Osteoblast (primary cell): ENCODE data around the gene SLC25A39. TPM values are rescaled to one million over a fixed set of nuclear protein-coding genes. Genes with fewer than 3 reads are reported as not detected.
"Not testable (repeated sequence)": the region's sequence is repeated elsewhere in the genome, so short reads cannot be mapped to it uniquely, and the experiment has no call there.

Source experiments
- DNase-seq: peaks from one replicate; pipeline ENCODE4 v3.0.0; 2011; ENCODE audit warnings: low spot score, mixed read lengths; ENCODE audit not compliant: insufficient read length; ENCODE audit errors: missing footprints
- H2AFZ ChIP-seq: 2 replicates; pipeline ENCODE4 v1.6.0; 2011; ENCODE audit warnings: mild to moderate bottlenecking, low read length
- H3K27ac ChIP-seq: 2 replicates; pipeline ENCODE4 v1.5.1; 2011; ENCODE audit warnings: mild to moderate bottlenecking, low read depth, low read length, moderate library complexity
- H3K27me3 ChIP-seq: 2 replicates; pipeline ENCODE4 v1.6.0; 2012; ENCODE audit warnings: mild to moderate bottlenecking, control low read depth, inconsistent platforms, low read length, moderate library complexity; ENCODE audit not compliant: insufficient read depth
- H3K36me3 ChIP-seq: 2 replicates; pipeline ENCODE4 v1.5.1; 2011; ENCODE audit warnings: mild to moderate bottlenecking, low read length, control low read depth, moderate library complexity; ENCODE audit not compliant: insufficient read depth
- H3K4me1 ChIP-seq: 2 replicates; pipeline ENCODE4 v1.5.1; 2011; ENCODE audit warnings: mild to moderate bottlenecking, low read length, control low read depth, moderate library complexity; ENCODE audit not compliant: insufficient read depth
- H3K4me2 ChIP-seq: 2 replicates; pipeline ENCODE4 v1.6.0; 2011; ENCODE audit warnings: mild to moderate bottlenecking, low read length; ENCODE audit not compliant: insufficient read depth
- H3K4me3 ChIP-seq: fragments of 200-600 bp; sonication (generic); 3 replicates; pipeline ENCODE4 v1.5.1; 2012; ENCODE audit warnings: mild to moderate bottlenecking, low read length, inconsistent platforms; ENCODE audit not compliant: insufficient read depth
- H3K79me2 ChIP-seq: 2 replicates; pipeline ENCODE4 v1.6.0; 2012; ENCODE audit warnings: mild to moderate bottlenecking, low read length, control low read depth, inconsistent platforms; ENCODE audit not compliant: insufficient read depth
- H3K9me3 ChIP-seq: 2 replicates; pipeline ENCODE4 v1.5.1; 2011; ENCODE audit warnings: low read depth, low read length, control low read depth
- H4K20me1 ChIP-seq: 2 replicates; pipeline ENCODE4 v1.6.0; 2012; ENCODE audit warnings: mild to moderate bottlenecking, low read length, control low read depth; ENCODE audit not compliant: insufficient read depth
- total RNA-seq: library from RNA; depleted of rRNA; stranded (reverse); fragments of >200 nt; gene quantifications from 2 replicates; pipeline ENCODE4 v1.2.3, GENCODE V29; 2012
- TF ChIP-seq, protein P1 (sequence below): IDR thresholded peaks from 2 replicates; pipeline ENCODE4 v1.5.1; 2011; ENCODE audit warnings: mild to moderate bottlenecking, low read depth, low read length, moderate library complexity; ENCODE audit errors: extremely low read depth

Gene SLC25A39, protein sequence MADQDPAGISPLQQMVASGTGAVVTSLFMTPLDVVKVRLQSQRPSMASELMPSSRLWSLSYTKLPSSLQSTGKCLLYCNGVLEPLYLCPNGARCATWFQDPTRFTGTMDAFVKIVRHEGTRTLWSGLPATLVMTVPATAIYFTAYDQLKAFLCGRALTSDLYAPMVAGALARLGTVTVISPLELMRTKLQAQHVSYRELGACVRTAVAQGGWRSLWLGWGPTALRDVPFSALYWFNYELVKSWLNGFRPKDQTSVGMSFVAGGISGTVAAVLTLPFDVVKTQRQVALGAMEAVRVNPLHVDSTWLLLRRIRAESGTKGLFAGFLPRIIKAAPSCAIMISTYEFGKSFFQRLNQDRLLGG
- 60.1 and 60.7 TPM in 2 replicates for total RNA-seq

DNA sequence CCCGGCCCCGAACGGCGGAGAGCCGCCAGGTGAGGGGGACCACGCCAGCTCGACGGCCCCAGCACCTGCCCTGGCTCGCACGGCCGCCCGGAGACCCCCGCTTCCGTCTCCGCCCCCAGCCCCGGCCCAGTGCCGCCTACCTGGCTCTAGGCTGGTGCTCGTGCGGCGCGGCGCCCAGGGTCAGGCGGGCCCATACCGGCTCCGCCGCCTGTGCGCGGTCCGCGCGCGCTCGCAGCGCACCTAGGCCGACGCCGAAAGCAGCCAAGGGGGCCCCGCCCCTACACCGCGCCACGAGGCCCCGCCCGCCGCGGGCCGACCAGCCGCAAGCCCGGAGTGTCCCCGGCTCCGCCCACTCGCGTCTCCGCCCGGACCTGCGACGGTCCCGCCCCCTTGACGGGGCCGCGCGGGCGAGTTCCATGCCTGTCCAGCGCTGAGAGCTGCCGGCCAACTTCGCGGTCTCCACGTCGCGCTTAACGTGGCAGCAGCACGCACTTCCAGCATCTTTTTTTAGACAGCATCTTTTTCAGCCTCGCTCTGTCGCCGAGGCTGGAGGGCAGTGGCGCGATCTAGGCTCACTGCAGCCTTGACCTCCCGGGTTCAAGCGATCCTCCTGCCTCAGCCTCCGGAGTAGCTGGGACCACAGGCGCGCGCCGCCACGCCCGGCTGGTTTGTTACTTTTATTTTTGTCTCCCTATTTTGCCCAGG is at the start of gene SLC25A39:
Gene SLC25A39 (minus strand): TSS at position 253 of the 705 bp plus-strand sequence. CDS start 1,261 bp downstream, outside the sequence.
- peak within 1 kb of the TSS; percentile 88 for H3K4me3 ChIP-seq
- H3K36me3 ChIP-seq, result peaks cover 15% of the 10 kb centered on the region
- no peaks in the 10 kb centered on the region for H3K27me3 ChIP-seq
- H3K4me2 ChIP-seq, result peak within 1 kb of the TSS; percentile 94
- H3K9me3 ChIP-seq, result no peaks in the 10 kb centered on the region
- peaks cover 15% of the 10 kb centered on the region for H3K79me2 ChIP-seq
- peak; percentile 99 for DNase-seq
- peaks cover 19% of the 10 kb centered on the region for H4K20me1 ChIP-seq
- H3K4me1 ChIP-seq, result peaks cover 13% of the 10 kb centered on the region
- TF ChIP-seq, protein P1, sequence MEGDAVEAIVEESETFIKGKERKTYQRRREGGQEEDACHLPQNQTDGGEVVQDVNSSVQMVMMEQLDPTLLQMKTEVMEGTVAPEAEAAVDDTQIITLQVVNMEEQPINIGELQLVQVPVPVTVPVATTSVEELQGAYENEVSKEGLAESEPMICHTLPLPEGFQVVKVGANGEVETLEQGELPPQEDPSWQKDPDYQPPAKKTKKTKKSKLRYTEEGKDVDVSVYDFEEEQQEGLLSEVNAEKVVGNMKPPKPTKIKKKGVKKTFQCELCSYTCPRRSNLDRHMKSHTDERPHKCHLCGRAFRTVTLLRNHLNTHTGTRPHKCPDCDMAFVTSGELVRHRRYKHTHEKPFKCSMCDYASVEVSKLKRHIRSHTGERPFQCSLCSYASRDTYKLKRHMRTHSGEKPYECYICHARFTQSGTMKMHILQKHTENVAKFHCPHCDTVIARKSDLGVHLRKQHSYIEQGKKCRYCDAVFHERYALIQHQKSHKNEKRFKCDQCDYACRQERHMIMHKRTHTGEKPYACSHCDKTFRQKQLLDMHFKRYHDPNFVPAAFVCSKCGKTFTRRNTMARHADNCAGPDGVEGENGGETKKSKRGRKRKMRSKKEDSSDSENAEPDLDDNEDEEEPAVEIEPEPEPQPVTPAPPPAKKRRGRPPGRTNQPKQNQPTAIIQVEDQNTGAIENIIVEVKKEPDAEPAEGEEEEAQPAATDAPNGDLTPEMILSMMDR, result no peak
- H2AFZ ChIP-seq, result peak within 1 kb of the TSS; percentile 88
- peak within 1 kb of the TSS; percentile 75 for H3K27ac ChIP-seq

DNA sequence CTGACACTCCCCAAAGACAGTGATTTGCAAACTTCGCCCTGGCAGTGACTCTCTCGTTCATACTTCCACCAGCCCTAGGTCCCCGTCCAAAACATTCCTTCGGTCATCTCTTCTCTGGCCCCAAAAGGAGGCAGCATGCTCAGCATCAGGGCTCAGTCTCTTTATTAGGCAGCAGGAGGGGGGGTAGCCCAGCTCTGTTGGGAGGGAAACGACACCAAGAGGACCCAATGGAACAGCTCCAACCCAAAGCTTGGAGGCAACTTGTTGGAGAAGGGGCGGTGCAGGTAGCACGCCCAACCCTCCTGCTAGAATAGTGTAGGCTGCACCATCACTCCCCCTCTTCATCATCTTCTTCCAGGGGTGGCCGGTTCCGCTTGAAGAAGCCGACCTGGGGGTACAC is 47.4 kb upstream of the SLC25A39 start:
- no peaks in the 10 kb centered on the region for H3K4me1 ChIP-seq
- TF ChIP-seq, protein P1, result no peak
- no peak for DNase-seq
- H2AFZ ChIP-seq, result no peak overlapping the region
- H3K79me2 ChIP-seq, result no peaks in the 10 kb centered on the region
- H3K9me3 ChIP-seq, result no peaks in the 10 kb centered on the region
- no peak overlapping the region for H3K27ac ChIP-seq
- H3K4me3 ChIP-seq, result no peak overlapping the region
- no peak overlapping the region for H3K4me2 ChIP-seq
- H3K36me3 ChIP-seq, result no peaks in the 10 kb centered on the region
- H4K20me1 ChIP-seq, result no peaks in the 10 kb centered on the region
- H3K27me3 ChIP-seq, result peaks cover 11% of the 10 kb centered on the region

DNA sequence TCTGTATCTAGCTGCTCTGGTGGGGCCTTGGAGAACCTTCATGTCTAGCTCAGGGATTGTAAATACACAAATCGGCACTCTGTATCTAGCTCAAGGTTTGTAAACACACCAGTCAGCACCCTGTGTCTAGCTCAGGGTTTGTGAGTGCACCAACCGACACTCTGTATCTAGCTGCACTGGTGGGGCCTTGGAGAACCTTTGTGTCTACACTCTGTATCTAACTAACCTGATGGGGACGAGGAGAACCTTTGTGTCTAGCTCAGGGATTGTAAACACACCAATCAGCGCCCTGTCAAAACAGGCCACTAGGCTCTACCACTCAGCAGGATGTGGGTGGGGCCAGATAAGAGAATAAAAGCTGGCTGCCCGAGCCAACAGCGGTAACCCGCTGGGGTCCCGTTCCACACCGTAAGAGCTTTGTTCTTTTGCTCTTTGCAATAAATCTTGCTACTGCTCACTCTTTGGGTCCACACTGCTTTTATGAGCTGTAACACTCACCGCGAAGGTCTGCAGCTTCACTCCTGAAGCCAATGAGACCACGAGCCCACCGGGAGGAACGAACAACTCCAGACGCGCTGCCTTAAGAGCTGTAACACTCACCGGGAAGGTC is 44.9 kb upstream of the SLC25A39 start:
- H3K9me3 ChIP-seq, H3K79me2 ChIP-seq, H3K4me1 ChIP-seq, H3K36me3 ChIP-seq, H3K27ac ChIP-seq, H4K20me1 ChIP-seq, H3K4me2 ChIP-seq, H2AFZ ChIP-seq, DNase-seq, H3K4me3 ChIP-seq: not testable (repeated sequence)
- H3K27me3 ChIP-seq, result peaks cover 17% of the 10 kb centered on the region

DNA sequence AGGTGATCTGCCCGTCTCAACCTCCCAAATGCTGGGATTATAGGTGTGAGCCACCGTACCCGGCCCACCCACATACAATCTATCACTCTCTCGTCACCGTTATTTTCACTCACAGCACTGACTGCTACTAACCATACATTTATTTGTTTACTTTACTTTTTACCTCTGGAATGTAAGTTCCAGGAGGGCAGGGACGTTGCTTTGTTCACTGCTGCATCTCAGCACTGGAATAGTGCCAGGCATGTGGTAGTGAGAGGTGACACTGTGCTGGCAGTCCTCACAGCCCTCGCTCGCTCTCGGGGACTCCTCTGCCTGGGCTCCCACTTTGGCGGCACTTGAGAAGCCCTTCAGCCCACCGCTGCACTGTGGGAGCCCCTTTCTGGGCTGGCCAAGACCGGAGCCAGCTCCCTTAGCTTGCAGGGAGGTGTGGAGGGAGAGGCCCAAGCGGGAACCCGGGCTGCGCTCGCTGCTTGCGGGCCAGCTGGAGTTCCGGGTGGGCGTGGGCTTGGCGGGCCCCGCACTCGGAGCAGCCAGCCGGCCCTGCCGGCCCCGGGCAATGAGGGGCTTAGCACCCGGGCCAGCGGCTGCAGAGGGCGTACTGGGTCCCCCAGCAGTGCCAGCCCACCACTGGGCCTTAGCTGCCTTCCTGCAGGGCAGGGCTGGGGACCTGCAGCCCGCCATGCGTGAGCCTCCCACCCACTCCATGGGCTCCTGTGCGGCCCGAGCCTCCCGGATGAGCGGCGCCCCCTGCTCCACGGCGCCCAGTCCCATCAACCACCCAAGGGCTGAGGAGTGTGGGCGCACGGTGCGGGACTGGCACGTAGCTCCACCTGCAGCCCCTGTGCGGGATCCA is 44.0 kb upstream of the SLC25A39 start:
- peaks cover 13% of the 10 kb centered on the region for H3K27me3 ChIP-seq
- H3K79me2 ChIP-seq, H3K27ac ChIP-seq, H3K4me2 ChIP-seq, H2AFZ ChIP-seq, H3K4me1 ChIP-seq, H3K4me3 ChIP-seq, H4K20me1 ChIP-seq, H3K9me3 ChIP-seq, H3K36me3 ChIP-seq: not testable (repeated sequence)
- peak; percentile 48 for DNase-seq
